HCT116 (cell line): ENCODE measurements around the gene QKI. TPM values are rescaled to one million over a fixed set of nuclear protein-coding genes. Genes with fewer than 3 reads are reported as not detected.

ENCODE experiments used
- ATAC-seq: fragments of 200-7000 bp; cut with Tn5 transposase; 2 replicates; pipeline ENCODE4 v1.9.1; 2020; ENCODE audit warnings: mild to moderate bottlenecking, moderate library complexity
- BruUV-seq: library from RNA; stranded (reverse); fragments of 400-500 nt; replicated peaks from 2 replicates; lab custom pipeline; 2021; lab: Mats Ljungman, UMichigan
- CTCF ChIA-PET: fragments of 300-600 bp; sonication (Branson Sonifier 250); formaldehyde crosslinking; loops from one replicate; lab custom pipeline; 2021; ENCODE audit warnings: antibody characterized with exemption; lab: Charles Lee
- POLR2A ChIA-PET: fragments of 300-600, 350-600 bp; sonication (Branson Sonifier 250); formaldehyde crosslinking; loops from one replicate; lab custom pipeline; 2021; ENCODE audit warnings: antibody characterized with exemption; lab: Charles Lee
- RAD21 ChIA-PET, 2 experiments: fragments of 300-600 bp; sonication (Branson Sonifier 250); formaldehyde crosslinking; loops; one replicate each; lab custom pipeline; 2023; ENCODE audit warnings: low total read pairs in 2 of 2; ENCODE audit not compliant: uncharacterized antibody in 2 of 2, unreplicated experiment in 2 of 2, low non-redundant PET in 1 of 2; lab: Charles Lee
- DNase-seq: peaks from one replicate; pipeline ENCODE4 v3.0.0-alpha.2; 2010; ENCODE audit warnings: low read depth, low spot score
- H2AFZ ChIP-seq: fragments of 200-600 bp; shearing (Covaris generic), sonication (generic); 2 replicates; pipeline ENCODE4 v1.6.1; 2017; ENCODE audit warnings: low read depth, mixed run types, mixed read lengths, antibody characterized with exemption, low read length; ENCODE audit not compliant: poor library complexity, severe bottlenecking
- H3K27ac ChIP-seq: 2 replicates; pipeline ENCODE4 v1.5.1; 2012; ENCODE audit warnings: low read depth, low read length
- H3K27me3 ChIP-seq: fragments of 200-600 bp; sonication (generic); 2 replicates; pipeline ENCODE4 v1.6.1; 2016; ENCODE audit warnings: mixed run types, low read length, mixed read lengths; ENCODE audit not compliant: insufficient read depth
- H3K36me3 ChIP-seq, 2 experiments: fragments of 200-500 bp in 1 of 2; fragments of 200-600 bp in 1 of 2; sonication (Bioruptor generic) in 1 of 2; sonication (generic) in 1 of 2; 2 replicates each; pipeline versions ENCODE4 v1.5.1 to v1.6.1; 2014 to 2016; ENCODE audit warnings: low read length in 2 of 2, inconsistent platforms in 1 of 2, mixed read lengths in 1 of 2, mixed run types in 1 of 2; ENCODE audit not compliant: insufficient read depth in 2 of 2, control insufficient read depth in 1 of 2
- H3K4me1 ChIP-seq, 2 experiments: fragments of 200-600 bp in 1 of 2; sonication (generic) in 1 of 2; 2 replicates each; pipeline versions ENCODE4 v1.5.1 to v1.6.1; 2012 to 2017; ENCODE audit warnings: low read length in 2 of 2, inconsistent platforms in 1 of 2, mild to moderate bottlenecking in 1 of 2, mixed read lengths in 1 of 2, mixed run types in 1 of 2, moderate library complexity in 1 of 2; ENCODE audit not compliant: insufficient read depth in 2 of 2, control insufficient read depth in 1 of 2
- H3K4me2 ChIP-seq: fragments of 200-600 bp; sonication (generic); 2 replicates; pipeline ENCODE4 v1.6.1; 2017; ENCODE audit warnings: mixed run types, low read length, mixed read lengths
- H3K4me3 ChIP-seq, 2 experiments: fragments of 200-600 bp in 1 of 2; sonication (generic) in 1 of 2; replicated peaks in 1 of 2; 2 replicates each; pipeline ENCODE4 v1.5.1; 2011 to 2016; ENCODE audit warnings: low read length in 2 of 2, control low read depth in 1 of 2, low read depth in 1 of 2, mild to moderate bottlenecking in 1 of 2, mixed read lengths in 1 of 2, mixed run types in 1 of 2
- H3K79me2 ChIP-seq: fragments of 200-600 bp; sonication (generic); 2 replicates; pipeline ENCODE4 v1.6.1; 2017; ENCODE audit warnings: mild to moderate bottlenecking, mixed run types, low read length, moderate library complexity, mixed read lengths; ENCODE audit not compliant: insufficient read depth
- H3K9ac ChIP-seq: fragments of 200-600 bp; sonication (generic); 2 replicates; pipeline ENCODE4 v1.6.1; 2016; ENCODE audit warnings: low read length, mixed read lengths
- H3K9me2 ChIP-seq: fragments of 200-600 bp; sonication (generic), shearing (Covaris generic); 2 replicates; pipeline ENCODE4 v1.6.1; 2017; ENCODE audit warnings: mixed run types, mild to moderate bottlenecking, moderate library complexity; ENCODE audit not compliant: insufficient read depth
- H3K9me3 ChIP-seq, 2 experiments: fragments of 200-500 bp in 1 of 2; fragments of 200-600 bp in 1 of 2; sonication (Bioruptor generic) in 1 of 2; sonication (generic) in 1 of 2; 2 replicates each; pipeline ENCODE4 v1.6.1; 2014 to 2017; ENCODE audit warnings: low read length in 2 of 2, mixed read lengths in 2 of 2, inconsistent platforms in 1 of 2, low read depth in 1 of 2, mild to moderate bottlenecking in 1 of 2, mixed run types in 1 of 2, moderate library complexity in 1 of 2; ENCODE audit not compliant: control insufficient read depth in 1 of 2, insufficient read depth in 1 of 2
- H4K20me1 ChIP-seq: fragments of 200-600 bp; sonication (generic), shearing (Covaris generic); 2 replicates; pipeline ENCODE4 v1.6.1; 2017; ENCODE audit warnings: mixed run types, mild to moderate bottlenecking, moderate library complexity; ENCODE audit not compliant: insufficient read depth
- CTCF ChIP-seq, 3 experiments: fragments of 200-600 bp in 1 of 3; sonication (generic) in 1 of 3; IDR thresholded peaks in 2 of 3; conservative IDR thresholded peaks in 1 of 3; 2 replicates each; pipeline ENCODE4 v1.5.1; 2012 to 2017; ENCODE audit warnings: low read depth in 2 of 3, low read length in 2 of 3, antibody characterized with exemption in 1 of 3, borderline replicate concordance in 1 of 3, control low read depth in 1 of 3, mild to moderate bottlenecking in 1 of 3, mixed read lengths in 1 of 3, mixed run types in 1 of 3, moderate library complexity in 1 of 3; ENCODE audit not compliant: insufficient read depth in 1 of 3
- RAD21 ChIP-seq: IDR thresholded peaks from 2 replicates; pipeline ENCODE4 v1.6.1; 2012; ENCODE audit warnings: low read depth, mild to moderate bottlenecking
- REST ChIP-seq: IDR thresholded peaks from 2 replicates; pipeline ENCODE4 v1.6.1; 2012; ENCODE audit warnings: low read depth
- intact Hi-C: fragments of 100-400 bp; cut with micrococcal nuclease; formaldehyde crosslinking; loops from 2 replicates; pipeline ENCODE4 v1.10.0; 2022
- total RNA-seq: library from RNA; stranded (reverse); gene quantifications from one replicate; pipeline ENCODE4 v1.2.1, GENCODE V29; 2021; ENCODE audit not compliant: unreplicated experiment

QKI gene
- total RNA-seq, 1 experiment from 2014 or later, result 35.3 TPM

- RAD21 ChIA-PET, result no interaction called here
- Histone ChIP-seq H3K9me3 (no peaks in the 10 kb centered on the region), H3K79me2 (peaks cover 92% of the 10 kb centered on the region), H3K9ac (no peak overlapping the region), H3K27me3 (no peaks in the 10 kb centered on the region), H3K4me3 (no peak overlapping the region), H2AFZ (no peak overlapping the region), H3K9me2 (no peaks in the 10 kb centered on the region), H3K4me2 (no peak overlapping the region), H4K20me1 (no peaks in the 10 kb centered on the region), H3K27ac (no peak overlapping the region), H3K36me3 (no peaks in the 10 kb centered on the region), H3K4me1 (no peaks in the 10 kb centered on the region)
- peak; percentile 16 for DNase-seq
- intact Hi-C loops, result loop anchor here (5.0 to 10.0 kb wide), 3 partner anchors 127 to 1500 kb away; no protein-coding TSS in a partner anchor
- ATAC-seq, result no peak
- CTCF ChIA-PET, result no interaction called here
- TF ChIP-seq RAD21 (peak; percentile 55), CTCF (IDR thresholded peaks at IDR 0.05 in 2 of 3, conservative IDR thresholded peaks at IDR 0.05 in 1 of 3; ENCODE audit: borderline replicate concordance in 1 of 3, insufficient read depth in 1 of 3, low read depth in 2 of 3, low read length in 2 of 3) (peak in 1 of 3 experiments; percentile 22; a peak in 2 of 6 replicates), REST (no peak)
- POLR2A ChIA-PET, result no interaction called here
- no TSS peak for BruUV-seq
Observed at GRCh38 chr6:163427498-163428254, 13.2 kb downstream of the QKI start.
